ENCODE measurements around the gene RASL10B.

RASL10B gene

DNA sequence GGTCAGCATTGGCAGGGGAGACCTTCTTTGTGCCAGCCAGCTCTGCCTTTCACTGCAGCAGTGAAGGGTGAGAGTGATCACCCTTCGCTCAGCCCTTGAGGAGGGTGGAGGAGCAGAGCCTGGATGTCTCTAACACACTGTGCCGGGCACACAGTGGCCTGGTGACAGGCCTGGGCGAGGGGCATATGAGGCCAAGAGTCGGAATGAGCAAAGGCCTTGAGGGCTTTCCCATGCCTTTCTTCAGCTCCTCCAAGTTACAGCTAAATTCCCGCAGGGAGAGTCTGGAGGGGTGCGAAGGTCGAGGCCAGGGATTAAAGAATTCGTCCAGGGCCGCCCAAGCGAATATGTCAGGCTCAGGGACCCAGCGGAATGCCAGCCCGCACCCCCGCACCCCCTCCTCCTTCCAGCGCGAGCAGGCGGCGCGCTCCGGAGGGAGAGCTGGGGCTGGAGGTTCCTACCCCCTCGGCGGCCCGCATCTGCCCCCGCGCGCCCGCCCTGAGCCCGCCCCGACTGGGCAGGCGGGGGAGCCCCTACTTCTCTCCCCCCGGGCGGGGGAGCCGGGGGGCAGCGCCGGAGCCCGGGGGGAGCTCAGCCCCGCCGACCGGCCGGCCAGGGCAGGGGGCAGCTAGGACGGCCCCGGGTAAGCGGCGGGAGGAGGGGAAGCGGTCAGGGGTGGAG lies at the start of gene RASL10B:
Gene RASL10B (plus strand): TSS at position 401 of the 678 bp plus-strand sequence. CDS start 3,546 bp downstream, outside the sequence.
- H3K4me3 ChIP-seq (IDR thresholded peaks at IDR 0.05; ENCODE audit: insufficient read depth, low read depth, low read length) = no peak within 1 kb of the TSS
- TF ChIP-seq CTCF (conservative IDR thresholded peaks at IDR 0.05; ENCODE audit: low read depth, low read length) = no peak
- H3K36me3 ChIP-seq (ENCODE audit: insufficient read depth) = no peaks in the 10 kb centered on the region
- no peaks in the 10 kb centered on the region for H3K27me3 ChIP-seq (ENCODE audit: insufficient read depth, low read depth)
- no peaks in the 10 kb centered on the region for H3K79me2 ChIP-seq (ENCODE audit: insufficient read depth, low read depth)
- no peaks in the 10 kb centered on the region for H3K4me1 ChIP-seq (ENCODE audit: low read depth, poor library complexity, severe bottlenecking)
- H3K27ac ChIP-seq = no peak within 1 kb of the TSS
- H3K4me2 ChIP-seq = no peak within 1 kb of the TSS
- H4K20me1 ChIP-seq (ENCODE audit: insufficient read depth) = no peaks in the 10 kb centered on the region
- no peak within 1 kb of the TSS for H2AFZ ChIP-seq (ENCODE audit: low read depth)
- H3K9ac ChIP-seq = no peak within 1 kb of the TSS

- Histone ChIP-seq H4K20me1 (ENCODE audit: insufficient read depth) (no peaks in the 10 kb centered on the region), H3K79me2 (ENCODE audit: insufficient read depth, low read depth) (no peaks in the 10 kb centered on the region), H2AFZ (ENCODE audit: low read depth) (no peak overlapping the region), H3K27me3 (ENCODE audit: insufficient read depth, low read depth) (no peaks in the 10 kb centered on the region), H3K4me1 (ENCODE audit: low read depth, poor library complexity, severe bottlenecking) (no peaks in the 10 kb centered on the region), H3K9ac (no peak overlapping the region), H3K27ac (no peak overlapping the region), H3K36me3 (ENCODE audit: insufficient read depth) (no peaks in the 10 kb centered on the region), H3K4me2 (no peak overlapping the region), H3K4me3 (IDR thresholded peaks at IDR 0.05; ENCODE audit: insufficient read depth, low read depth, low read length) (no peak overlapping the region)
- TF ChIP-seq CTCF (conservative IDR thresholded peaks at IDR 0.05; ENCODE audit: low read depth, low read length) = no peak
These were observed 47.8 kb upstream of the RASL10B start for GRCh38 chr17:35683591-35683990.

- H3K27me3 ChIP-seq (ENCODE audit: insufficient read depth, low read depth) = no peaks in the 10 kb centered on the region
- H3K79me2 ChIP-seq (ENCODE audit: insufficient read depth, low read depth) = no peaks in the 10 kb centered on the region
- no peak overlapping the region for H3K27ac ChIP-seq
- TF ChIP-seq CTCF (conservative IDR thresholded peaks at IDR 0.05; ENCODE audit: low read depth, low read length) = no peak
- no peak overlapping the region for H2AFZ ChIP-seq (ENCODE audit: low read depth)
- no peaks in the 10 kb centered on the region for H4K20me1 ChIP-seq (ENCODE audit: insufficient read depth)
- H3K4me1 ChIP-seq (ENCODE audit: low read depth, poor library complexity, severe bottlenecking) = peaks cover 3% of the 10 kb centered on the region
- H3K9ac ChIP-seq = no peak overlapping the region
- H3K4me2 ChIP-seq = no peak overlapping the region
- H3K4me3 ChIP-seq (IDR thresholded peaks at IDR 0.05; ENCODE audit: insufficient read depth, low read depth, low read length) = no peak overlapping the region
- H3K36me3 ChIP-seq (ENCODE audit: insufficient read depth) = no peaks in the 10 kb centered on the region
These were observed 47.2 kb upstream of the RASL10B start for GRCh38 chr17:35684055-35684802.

DNA sequence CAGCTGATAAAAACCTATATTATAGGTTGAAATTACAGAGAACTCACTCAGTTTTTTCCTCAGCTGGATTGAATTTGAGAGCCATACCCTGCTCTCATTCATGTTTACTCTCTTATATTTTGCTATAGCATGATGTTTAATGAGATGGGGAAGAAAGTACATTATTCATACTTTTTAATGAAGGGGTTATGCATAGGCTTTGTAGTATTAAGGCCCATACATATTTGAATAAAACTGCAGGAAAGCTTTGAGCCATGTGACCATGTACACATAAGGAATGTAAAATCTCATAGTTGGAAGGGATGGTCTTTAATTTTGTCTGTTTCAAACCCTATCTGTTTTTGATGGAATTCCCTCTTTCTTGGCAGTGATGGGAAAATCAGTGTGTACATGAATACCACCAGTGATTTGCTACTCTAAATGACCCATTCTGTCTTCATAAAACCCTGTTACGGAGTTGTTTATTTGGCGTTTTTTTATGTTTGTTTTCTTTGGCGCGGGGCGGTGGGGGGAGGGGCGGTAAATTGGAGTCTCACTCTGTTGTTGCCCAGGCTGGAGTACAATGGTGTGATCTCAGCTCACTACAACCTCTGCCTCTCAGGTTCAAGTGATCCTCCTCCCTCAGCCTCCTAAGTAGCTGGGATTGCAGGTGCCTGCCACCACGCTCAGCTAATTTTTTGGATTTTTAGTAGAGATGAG lies 38.8 kb upstream of the RASL10B start:
- Histone ChIP-seq H3K4me3 (IDR thresholded peaks at IDR 0.05; ENCODE audit: insufficient read depth, low read depth, low read length) (no peak overlapping the region), H3K4me1 (ENCODE audit: low read depth, poor library complexity, severe bottlenecking) (peaks cover 6% of the 10 kb centered on the region), H3K79me2 (ENCODE audit: insufficient read depth, low read depth) (no peaks in the 10 kb centered on the region), H4K20me1 (ENCODE audit: insufficient read depth) (no peaks in the 10 kb centered on the region), H3K36me3 (ENCODE audit: insufficient read depth) (no peaks in the 10 kb centered on the region), H3K27ac (no peak overlapping the region), H3K4me2 (no peak overlapping the region), H3K9ac (no peak overlapping the region), H3K27me3 (ENCODE audit: insufficient read depth, low read depth) (no peaks in the 10 kb centered on the region), H2AFZ (ENCODE audit: low read depth) (no peak overlapping the region)
- TF ChIP-seq CTCF (conservative IDR thresholded peaks at IDR 0.05; ENCODE audit: low read depth, low read length) = no peak
